Neural cell (in vitro differentiated cells): ENCODE data around the gene CNTNAP2. TPM values are rescaled to one million over a fixed set of nuclear protein-coding genes. Genes with fewer than 3 reads are reported as not detected.

Source experiments
- H2AFZ ChIP-seq: fragments of 200-600, 300-800 bp; sonication (generic), shearing (Covaris generic); 2 replicates; pipeline ENCODE4 v1.6.0; 2014; ENCODE audit warnings: low read depth, mild to moderate bottlenecking, antibody characterized with exemption, low read length, moderate library complexity
- H3F3A ChIP-seq: fragments of 200-600 bp; shearing (Covaris generic); 2 replicates; pipeline ENCODE4 v1.6.1; 2016; ENCODE audit warnings: mild to moderate bottlenecking, moderate library complexity, mixed read lengths, antibody characterized with exemption, low read length; ENCODE audit not compliant: insufficient read depth, poor library complexity, severe bottlenecking
- H3K27ac ChIP-seq: fragments of 200-600, 300-800 bp; sonication (generic), shearing (Covaris generic); 2 replicates; pipeline ENCODE4 v1.5.1; 2014; ENCODE audit warnings: mild to moderate bottlenecking, low read length, moderate library complexity
- H3K27me3 ChIP-seq: fragments of 300-800, 200-600 bp; sonication (generic), shearing (Covaris generic); 2 replicates; pipeline ENCODE4 v1.6.0; 2014; ENCODE audit warnings: mild to moderate bottlenecking, low read depth, low read length, moderate library complexity; ENCODE audit not compliant: insufficient read depth
- H3K36me3 ChIP-seq: fragments of 300-800, 200-600 bp; sonication (generic), shearing (Covaris generic); 2 replicates; pipeline ENCODE4 v1.5.1; 2014; ENCODE audit warnings: mild to moderate bottlenecking, antibody characterized with exemption, low read length, moderate library complexity; ENCODE audit not compliant: insufficient read depth
- H3K4me2 ChIP-seq: fragments of 300-800, 200-600 bp; sonication (generic), shearing (Covaris generic); 2 replicates; pipeline ENCODE4 v1.6.0; 2014; ENCODE audit warnings: mild to moderate bottlenecking, low read length
- H3K4me3 ChIP-seq: fragments of 300-800, 200-600 bp; sonication (generic), shearing (Covaris generic); 2 replicates; pipeline ENCODE4 v1.5.1; 2014; ENCODE audit warnings: mild to moderate bottlenecking, low read length, moderate library complexity
- H3K79me2 ChIP-seq: fragments of 200-600 bp; shearing (Covaris generic); replicated peaks from 2 replicates; pipeline ENCODE4 v1.6.0; 2014; ENCODE audit warnings: mild to moderate bottlenecking, low read length, moderate library complexity; ENCODE audit not compliant: insufficient read depth
- H3K9ac ChIP-seq: fragments of 300-800, 200-600 bp; sonication (generic), shearing (Covaris generic); 2 replicates; pipeline ENCODE4 v1.6.1; 2016; ENCODE audit warnings: mild to moderate bottlenecking, low read length, mixed read lengths
- H3K9me2 ChIP-seq: fragments of 200-600 bp; shearing (Covaris generic); 2 replicates; pipeline ENCODE4 v1.6.1; 2016; ENCODE audit warnings: mild to moderate bottlenecking, low read length, mixed read lengths; ENCODE audit not compliant: insufficient read depth
- H3K9me3 ChIP-seq: fragments of 200-600, 300-800 bp; sonication (generic), shearing (Covaris generic); 2 replicates; pipeline ENCODE4 v1.6.1; 2016; ENCODE audit warnings: mild to moderate bottlenecking, mixed run types, low read length, moderate library complexity, mixed read lengths
- H4K20me1 ChIP-seq: fragments of 200-600 bp; shearing (Covaris generic); 2 replicates; pipeline ENCODE4 v1.6.1; 2016; ENCODE audit warnings: mild to moderate bottlenecking, mixed run types; ENCODE audit not compliant: insufficient read depth
- CTCF ChIP-seq: fragments of 450-650 bp; IDR thresholded peaks from 2 replicates; pipeline ENCODE4 v1.5.1; 2014; ENCODE audit warnings: antibody characterized with exemption, mild to moderate bottlenecking, moderate library complexity; ENCODE audit not compliant: poor library complexity, severe bottlenecking
- EP300 ChIP-seq: fragments of 450-650 bp; conservative IDR thresholded peaks from 2 replicates; pipeline ENCODE4 v1.6.1; 2014; ENCODE audit warnings: antibody characterized with exemption, mild to moderate bottlenecking, moderate library complexity; ENCODE audit not compliant: poor library complexity, severe bottlenecking
- EZH2 ChIP-seq: fragments of 200-600, 300-800 bp; shearing (Covaris generic), sonication (generic); IDR thresholded peaks from 2 replicates; pipeline ENCODE4 v1.6.1; 2014; ENCODE audit warnings: antibody characterized with exemption, low read length, borderline replicate concordance, mild to moderate bottlenecking; ENCODE audit not compliant: insufficient read depth, poor library complexity, severe bottlenecking
- MXI1 ChIP-seq: fragments of 450-650 bp; conservative IDR thresholded peaks from 2 replicates; pipeline ENCODE4 v1.6.1; 2014; ENCODE audit warnings: antibody characterized with exemption, mild to moderate bottlenecking; ENCODE audit not compliant: poor library complexity, severe bottlenecking
- POLR2AphosphoS5 ChIP-seq: IDR thresholded peaks from 2 replicates; pipeline ENCODE4 v1.6.1; 2012
- RAD21 ChIP-seq: fragments of 450-650 bp; conservative IDR thresholded peaks from 2 replicates; pipeline ENCODE4 v1.6.1; 2014; ENCODE audit warnings: antibody characterized with exemption, mild to moderate bottlenecking, moderate library complexity
- REST ChIP-seq: IDR thresholded peaks from 2 replicates; pipeline ENCODE4 v1.6.1; 2012; ENCODE audit warnings: borderline replicate concordance
- SMC3 ChIP-seq: fragments of 450-650 bp; conservative IDR thresholded peaks from 2 replicates; pipeline ENCODE4 v1.6.1; 2014; ENCODE audit warnings: antibody characterized with exemption, mild to moderate bottlenecking, moderate library complexity; ENCODE audit not compliant: poor library complexity
- TAF1 ChIP-seq: IDR thresholded peaks from 2 replicates; pipeline ENCODE4 v1.6.1; 2012; ENCODE audit warnings: low read depth
- polyA plus RNA-seq: library from polyadenylated mRNA; depleted of rRNA; stranded (reverse); fragments of >200 nt; gene quantifications from 2 replicates; pipeline ENCODE4 v1.2.3, GENCODE V29; 2014

CNTNAP2 gene
- polyA plus RNA-seq, 1 donor from 2014 or later, result 276 TPM

- Histone ChIP-seq H2AFZ (no peak overlapping the region), H3K9ac (no peak overlapping the region), H3K27ac (no peak overlapping the region), H3K36me3 (no peaks in the 10 kb centered on the region), H3K79me2 (no peaks in the 10 kb centered on the region), H3K9me2 (no peaks in the 10 kb centered on the region), H3K4me2 (no peak overlapping the region), H4K20me1 (no peaks in the 10 kb centered on the region), H3K4me3 (no peak overlapping the region), H3K9me3 (no peaks in the 10 kb centered on the region), H3K27me3 (no peaks in the 10 kb centered on the region), H3F3A (peaks cover 3% of the 10 kb centered on the region)
- TF ChIP-seq TAF1 (no peak), MXI1 (no peak), RAD21 (no peak), REST (no peak), EP300 (no peak)
Measured at GRCh38 chr7:146639291-146639690, 522.7 kb downstream of the CNTNAP2 start.

GRCh38 chr7:146641491-146641890 lies 524.9 kb downstream of the CNTNAP2 start:
- Histone ChIP-seq H4K20me1 (no peaks in the 10 kb centered on the region), H3K27ac (no peak overlapping the region), H3K9me3 (no peaks in the 10 kb centered on the region), H3K4me3 (no peak overlapping the region), H3K9me2 (no peaks in the 10 kb centered on the region), H3K36me3 (no peaks in the 10 kb centered on the region), H3K79me2 (no peaks in the 10 kb centered on the region), H3K27me3 (no peaks in the 10 kb centered on the region), H3K4me2 (no peak overlapping the region), H2AFZ (no peak overlapping the region), H3F3A (no peaks in the 10 kb centered on the region), H3K9ac (no peak overlapping the region)
- no peak for TF ChIP-seq CTCF
- TF ChIP-seq RAD21, result no peak
- TF ChIP-seq EP300, result no peak
- no peak for TF ChIP-seq SMC3
- TF ChIP-seq REST, result no peak
- no peak for TF ChIP-seq MXI1
- no peak for TF ChIP-seq EZH2
- TF ChIP-seq POLR2AphosphoS5, result no peak
- TF ChIP-seq TAF1, result no peak
